ENCODE data around the gene CYP2C9. TPM values are rescaled to one million over a fixed set of nuclear protein-coding genes. Genes with fewer than 3 reads are reported as not detected.

CYP2C9 gene
- total and polyA plus RNA-seq, 2 donors (not counting 3 experiments of a cell fraction or from before 2014, with no cell fraction given): not detected

DNA sequence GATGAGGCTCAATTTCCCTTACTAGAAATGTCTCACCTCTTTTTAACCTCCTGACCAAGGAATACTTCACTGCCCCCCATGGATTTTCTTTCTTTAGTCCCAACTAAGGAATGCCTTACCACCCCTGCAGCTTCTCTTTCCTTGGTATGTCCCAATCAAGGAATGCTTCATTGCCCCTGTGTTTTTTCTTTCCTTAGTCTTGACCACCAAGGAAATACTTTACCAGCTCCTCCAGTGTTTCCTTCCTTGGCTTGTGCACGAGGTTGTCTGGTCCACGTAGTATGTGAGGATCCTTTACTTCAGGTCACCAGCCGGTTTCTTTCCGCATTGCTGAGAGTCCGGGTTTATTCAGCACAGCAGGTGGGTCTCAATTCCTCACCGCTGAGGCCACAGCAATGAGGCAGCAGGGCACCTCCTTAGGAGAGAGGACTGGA lies 59.3 kb downstream of the CYP2C9 start:
- H3K36me3 ChIP-seq (ENCODE audit: control insufficient read depth in 2 of 2, extremely low read depth in 1 of 2, insufficient read depth in 2 of 2, low read length in 2 of 2): no peaks in the 10 kb centered on the region
- no peaks in the 10 kb centered on the region for H3K9me1 ChIP-seq (replicated peaks; ENCODE audit: control insufficient read depth, extremely low read depth, insufficient read depth, low read length)
- no peak overlapping the region for H2AFZ ChIP-seq (ENCODE audit: low read depth, low read length)
- no peaks in the 10 kb centered on the region for H4K20me1 ChIP-seq (replicated peaks; ENCODE audit: control insufficient read depth, extremely low read depth, insufficient read depth, low read length)
- no peaks in the 10 kb centered on the region for H3K9me3 ChIP-seq (replicated peaks; ENCODE audit: control insufficient read depth, insufficient read depth, low read length)
- H3K27me3 ChIP-seq (ENCODE audit: control insufficient read depth in 2 of 2, insufficient read depth in 2 of 2, low read length in 2 of 2): no peaks in the 10 kb centered on the region
- intact Hi-C loops (cut with micrococcal nuclease) (no loop called here), dilution Hi-C loops (cut with MboI; ENCODE audit: extremely low pct_ligation_motif_present, low sequenced_read_pairs) (no loop called here)
- no peak overlapping the region for H3K9ac ChIP-seq (replicated peaks; ENCODE audit: extremely low read depth, insufficient read depth, low read length)
- no peak overlapping the region for H3K4me3 ChIP-seq (replicated peaks in 1 of 3; ENCODE audit: insufficient read depth in 1 of 3, low read depth in 1 of 3, low read length in 3 of 3)
- no peak overlapping the region for H3K27ac ChIP-seq (ENCODE audit: insufficient read depth, low read depth, low read length)
- ChIA-PET POLR2A (no interaction called here), CTCF (no interaction called here)
- FAIRE-seq (no peak), DNase-seq (ENCODE audit: low read depth, low spot score) (no peak)
- H3K79me2 ChIP-seq (ENCODE audit: control insufficient read depth, insufficient read depth, low read length): no peaks in the 10 kb centered on the region
- no peaks in the 10 kb centered on the region for H3K4me1 ChIP-seq (ENCODE audit: control insufficient read depth, extremely low read depth, insufficient read depth, low read length)
- H3K4me2 ChIP-seq (ENCODE audit: insufficient read depth, low read length): no peak overlapping the region
- TF ChIP-seq FOS (IDR thresholded peaks at IDR 0.05; ENCODE audit: borderline replicate concordance, insufficient read depth, low read length) (no peak), EZH2 (IDR thresholded peaks at IDR 0.05; ENCODE audit: borderline replicate concordance, low read depth, low read length, severe bottlenecking) (no peak), POLR2A (IDR thresholded peaks at IDR 0.05; ENCODE audit: low read depth, low read length) (no peak), GATA2 (IDR thresholded peaks at IDR 0.05; ENCODE audit: insufficient read depth, insufficient read length, low read depth, low read length) (no peak), JUN (IDR thresholded peaks at IDR 0.05; ENCODE audit: borderline replicate concordance, insufficient read depth, insufficient read length, low read depth) (no peak), POLR2AphosphoS5 (IDR thresholded peaks at IDR 0.05; ENCODE audit: insufficient read depth, low read depth, low read length) (no peak), MYC (IDR thresholded peaks at IDR 0.05; ENCODE audit: low read depth, low read length) (no peak)
- TF ChIP-seq, protein P1, sequence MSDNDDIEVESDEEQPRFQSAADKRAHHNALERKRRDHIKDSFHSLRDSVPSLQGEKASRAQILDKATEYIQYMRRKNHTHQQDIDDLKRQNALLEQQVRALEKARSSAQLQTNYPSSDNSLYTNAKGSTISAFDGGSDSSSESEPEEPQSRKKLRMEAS (IDR thresholded peaks at IDR 0.05; ENCODE audit: insufficient read depth, insufficient read length): no peak
- TF ChIP-seq, protein P2, sequence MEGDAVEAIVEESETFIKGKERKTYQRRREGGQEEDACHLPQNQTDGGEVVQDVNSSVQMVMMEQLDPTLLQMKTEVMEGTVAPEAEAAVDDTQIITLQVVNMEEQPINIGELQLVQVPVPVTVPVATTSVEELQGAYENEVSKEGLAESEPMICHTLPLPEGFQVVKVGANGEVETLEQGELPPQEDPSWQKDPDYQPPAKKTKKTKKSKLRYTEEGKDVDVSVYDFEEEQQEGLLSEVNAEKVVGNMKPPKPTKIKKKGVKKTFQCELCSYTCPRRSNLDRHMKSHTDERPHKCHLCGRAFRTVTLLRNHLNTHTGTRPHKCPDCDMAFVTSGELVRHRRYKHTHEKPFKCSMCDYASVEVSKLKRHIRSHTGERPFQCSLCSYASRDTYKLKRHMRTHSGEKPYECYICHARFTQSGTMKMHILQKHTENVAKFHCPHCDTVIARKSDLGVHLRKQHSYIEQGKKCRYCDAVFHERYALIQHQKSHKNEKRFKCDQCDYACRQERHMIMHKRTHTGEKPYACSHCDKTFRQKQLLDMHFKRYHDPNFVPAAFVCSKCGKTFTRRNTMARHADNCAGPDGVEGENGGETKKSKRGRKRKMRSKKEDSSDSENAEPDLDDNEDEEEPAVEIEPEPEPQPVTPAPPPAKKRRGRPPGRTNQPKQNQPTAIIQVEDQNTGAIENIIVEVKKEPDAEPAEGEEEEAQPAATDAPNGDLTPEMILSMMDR (IDR thresholded peaks at IDR 0.05; ENCODE audit: extremely low read depth in 1 of 2, insufficient read depth in 1 of 2, low read depth in 1 of 2, low read length in 2 of 2): no peak
- BruUV-seq (replicated peaks): no TSS peak
